Gastrocnemius medialis (tissue), 4 donors: Measurements from ENCODE around the gene MNS1. TPM values are rescaled to one million over a fixed set of nuclear protein-coding genes. Genes with fewer than 3 reads are reported as not detected.

Experiments used
- ATAC-seq, 2 donors: fragments of 150-250 bp; one replicate each; pipeline ENCODE4 v1.9.1; 2016
- DNase-seq, 2 donors: peaks; one replicate each; pipeline ENCODE4 v3.0.0-alpha.2; 2019
- H3K27ac ChIP-seq, 4 donors: fragments of 200-600 bp; sonication (generic); 1 replicate in 1 of 4; 2 replicates in 3 of 4; pipeline ENCODE4 v1.5.1; 2016 to 2018; ENCODE audit warnings: mild to moderate bottlenecking in 2 of 4, moderate library complexity in 1 of 4
- H3K27me3 ChIP-seq, 3 donors: fragments of 200-600 bp; sonication (generic) in 2 of 3; 1 replicate in 1 of 3; 2 replicates in 2 of 3; pipeline versions ENCODE4 v1.5.1 to v1.6.0; 2016 to 2019; ENCODE audit warnings: mild to moderate bottlenecking in 1 of 3, moderate library complexity in 1 of 3
- H3K36me3 ChIP-seq, 2 donors: fragments of 200-600 bp; sonication (generic) in 1 of 2; one replicate each; pipeline ENCODE4 v1.5.1; 2017 to 2018
- H3K4me1 ChIP-seq, 2 donors: fragments of 200-600 bp; sonication (generic) in 1 of 2; one replicate each; pipeline ENCODE4 v1.5.1; 2016 to 2017; ENCODE audit warnings: mild to moderate bottlenecking in 2 of 2
- H3K4me3 ChIP-seq, 4 donors: fragments of 200-600 bp; sonication (generic) in 3 of 4; 1 replicate in 1 of 4; 2 replicates in 3 of 4; pipeline ENCODE4 v1.5.1; 2016 to 2019; ENCODE audit warnings: mild to moderate bottlenecking in 2 of 4
- H3K9me3 ChIP-seq, 3 donors: fragments of 200-600 bp; sonication (generic) in 2 of 3; 1 replicate in 1 of 3; 2 replicates in 2 of 3; pipeline ENCODE4 v1.5.1; 2016 to 2019
- POLR2A ChIP-seq, 2 donors: fragments of 450-650 bp; IDR thresholded peaks; one replicate each; pipeline ENCODE4 v1.6.1; 2017; ENCODE audit warnings: antibody characterized with exemption in 2 of 2, mild to moderate bottlenecking in 2 of 2, moderate library complexity in 2 of 2
- in situ Hi-C, 4 donors: fragments of 200-750 bp; cut with MboI; loops; one replicate each; pipeline versions ENCODE4 v1.15.0 to v1.8.0; 2017; ENCODE audit warnings: low sequenced_read_pairs in 4 of 4
- intact Hi-C: fragments of 100-400 bp; cut with DNase I; formaldehyde crosslinking; loops from one replicate; pipeline ENCODE4 v1.15.1; 2023; ENCODE audit warnings: low total_unique reads
- total RNA-seq, 4 donors: library from RNA; depleted of rRNA; stranded (reverse); fragments of >200 nt; gene quantifications; one replicate each; pipeline versions ENCODE4 v1.1.0 to v1.2.3, GENCODE V29; 2016
- TF ChIP-seq, protein P1 (sequence below), 5 experiments: fragments of 450-650 bp in 3 of 5; fragments of 200-600 bp in 2 of 5; sonication (generic) in 2 of 5; IDR thresholded peaks in 4 of 5; conservative IDR thresholded peaks in 1 of 5; 1 replicate in 4 of 5; 2 replicates in 1 of 5; pipeline ENCODE4 v1.5.1; 2016 to 2019; ENCODE audit warnings: antibody characterized with exemption in 5 of 5, mild to moderate bottlenecking in 3 of 5, moderate library complexity in 3 of 5

Gene MNS1
- total RNA-seq, 4 donors from 2014 or later = 0.44 to 0.66 (median 0.62) TPM; not detected in 1

DNA sequence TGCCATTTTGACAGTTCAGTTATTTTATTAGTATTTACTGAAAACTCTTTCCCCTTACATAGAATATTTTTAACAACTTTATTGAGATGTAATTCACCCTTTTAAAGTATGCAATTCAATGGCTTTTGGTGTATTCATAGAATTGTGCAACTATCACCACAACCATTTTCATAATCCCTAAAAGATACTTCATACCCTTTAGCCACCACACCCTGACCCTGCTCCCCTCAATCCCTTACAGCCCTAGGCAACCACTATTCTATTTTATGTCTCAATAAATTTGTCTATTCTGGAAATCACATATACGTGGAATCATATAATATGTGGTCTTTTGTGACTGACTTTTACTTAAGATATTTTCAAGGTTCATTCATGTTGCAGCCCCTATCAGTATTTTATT, 70.0 kb downstream of the MNS1 start:
- no peaks in the 10 kb centered on the region for H3K36me3 ChIP-seq
- ATAC-seq (no peak), DNase-seq (no peak)
- H3K4me1 ChIP-seq = no peaks in the 10 kb centered on the region
- no peak overlapping the region for H3K27ac ChIP-seq
- no peaks in the 10 kb centered on the region for H3K9me3 ChIP-seq
- no peak for TF ChIP-seq POLR2A (IDR thresholded peaks at IDR 0.05)
- TF ChIP-seq, protein P1, sequence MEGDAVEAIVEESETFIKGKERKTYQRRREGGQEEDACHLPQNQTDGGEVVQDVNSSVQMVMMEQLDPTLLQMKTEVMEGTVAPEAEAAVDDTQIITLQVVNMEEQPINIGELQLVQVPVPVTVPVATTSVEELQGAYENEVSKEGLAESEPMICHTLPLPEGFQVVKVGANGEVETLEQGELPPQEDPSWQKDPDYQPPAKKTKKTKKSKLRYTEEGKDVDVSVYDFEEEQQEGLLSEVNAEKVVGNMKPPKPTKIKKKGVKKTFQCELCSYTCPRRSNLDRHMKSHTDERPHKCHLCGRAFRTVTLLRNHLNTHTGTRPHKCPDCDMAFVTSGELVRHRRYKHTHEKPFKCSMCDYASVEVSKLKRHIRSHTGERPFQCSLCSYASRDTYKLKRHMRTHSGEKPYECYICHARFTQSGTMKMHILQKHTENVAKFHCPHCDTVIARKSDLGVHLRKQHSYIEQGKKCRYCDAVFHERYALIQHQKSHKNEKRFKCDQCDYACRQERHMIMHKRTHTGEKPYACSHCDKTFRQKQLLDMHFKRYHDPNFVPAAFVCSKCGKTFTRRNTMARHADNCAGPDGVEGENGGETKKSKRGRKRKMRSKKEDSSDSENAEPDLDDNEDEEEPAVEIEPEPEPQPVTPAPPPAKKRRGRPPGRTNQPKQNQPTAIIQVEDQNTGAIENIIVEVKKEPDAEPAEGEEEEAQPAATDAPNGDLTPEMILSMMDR (IDR thresholded peaks at IDR 0.05 in 4 of 5, conservative IDR thresholded peaks at IDR 0.05 in 1 of 5) = no peak
- H3K4me3 ChIP-seq = no peak overlapping the region
- in situ Hi-C loops (no loop called here), intact Hi-C loops (no loop called here)
- H3K27me3 ChIP-seq = no peaks in the 10 kb centered on the region

DNA sequence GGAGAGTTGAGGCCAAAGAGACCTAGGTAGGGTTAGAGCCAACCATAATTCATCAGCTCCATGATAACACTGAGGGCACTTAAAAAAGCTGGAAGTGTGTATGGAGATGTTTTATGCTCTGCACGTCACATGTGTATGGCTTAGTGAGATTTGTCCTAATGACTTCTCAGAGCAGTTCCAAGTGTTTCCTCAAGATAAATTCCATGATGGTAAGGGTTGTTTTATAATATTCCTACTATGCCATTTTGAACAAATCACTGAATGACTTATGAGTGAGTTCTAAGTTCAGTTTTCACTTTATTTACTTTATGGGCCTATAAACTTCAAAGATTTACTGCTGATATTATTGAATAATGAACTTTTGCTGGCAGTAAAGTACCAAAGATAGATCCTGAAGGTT, 71.7 kb downstream of the MNS1 start:
- ATAC-seq = no peak
- Histone ChIP-seq H3K4me3 (no peak overlapping the region), H3K4me1 (no peaks in the 10 kb centered on the region), H3K9me3 (no peaks in the 10 kb centered on the region), H3K27ac (no peak overlapping the region), H3K27me3 (no peaks in the 10 kb centered on the region), H3K36me3 (no peaks in the 10 kb centered on the region)
- intact Hi-C loops (no loop called here), in situ Hi-C loops (no loop called here)
- no peak for TF ChIP-seq POLR2A (IDR thresholded peaks at IDR 0.05)
- TF ChIP-seq, protein P1 (IDR thresholded peaks at IDR 0.05 in 4 of 5, conservative IDR thresholded peaks at IDR 0.05 in 1 of 5) = no peak
- no peak for DNase-seq

DNA sequence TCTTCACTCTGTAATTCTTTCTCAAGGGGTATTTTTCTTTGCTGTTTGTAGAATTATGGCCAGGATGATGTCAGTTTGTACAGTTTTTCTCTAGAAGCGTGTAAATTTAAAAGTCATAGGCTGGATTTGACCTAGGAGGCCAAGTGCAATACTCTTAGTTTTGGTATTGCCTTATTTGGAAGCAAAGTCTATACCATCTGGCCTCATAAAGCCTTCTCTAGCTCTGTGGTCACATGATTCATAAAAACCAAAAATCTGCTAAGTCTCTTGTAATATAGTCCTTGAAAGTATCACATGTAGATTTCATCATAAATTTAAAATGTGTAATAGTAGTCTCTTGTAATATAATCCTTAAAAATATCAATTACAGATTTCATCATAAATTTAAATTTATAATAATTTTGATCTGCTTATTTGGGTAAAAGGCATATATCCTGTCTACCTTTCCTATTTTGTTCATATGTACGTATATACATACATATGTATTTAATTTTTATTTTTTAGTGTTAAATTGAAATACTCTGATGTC, 74.1 kb downstream of the MNS1 start:
- H3K4me1 ChIP-seq = no peaks in the 10 kb centered on the region
- intact Hi-C loops (no loop called here), in situ Hi-C loops (no loop called here)
- no peak overlapping the region for H3K4me3 ChIP-seq
- TF ChIP-seq, protein P1 (IDR thresholded peaks at IDR 0.05 in 4 of 5, conservative IDR thresholded peaks at IDR 0.05 in 1 of 5) = no peak
- no peak for TF ChIP-seq POLR2A (IDR thresholded peaks at IDR 0.05)
- DNase-seq (no peak), ATAC-seq (no peak)
- H3K9me3 ChIP-seq = no peaks in the 10 kb centered on the region
- no peak overlapping the region for H3K27ac ChIP-seq
- no peaks in the 10 kb centered on the region for H3K36me3 ChIP-seq
- H3K27me3 ChIP-seq = no peaks in the 10 kb centered on the region

DNA sequence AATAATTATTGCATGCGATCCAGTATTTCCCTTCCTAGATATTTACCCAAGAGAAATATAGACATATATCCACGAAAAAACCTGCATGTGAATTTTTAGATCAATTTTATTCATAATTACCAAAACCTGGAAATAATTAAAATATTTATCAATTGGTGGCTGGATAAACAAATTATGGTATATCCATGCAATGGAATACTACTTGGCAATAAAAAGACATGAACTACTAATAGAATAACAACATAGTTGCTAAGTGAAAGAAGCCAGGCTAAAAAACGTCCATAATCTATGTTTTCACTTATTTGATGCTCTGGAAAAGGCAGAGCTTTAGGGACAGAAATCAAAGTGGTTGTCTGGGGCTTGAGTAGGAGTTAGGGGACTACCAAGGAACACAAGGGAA, 79.0 kb downstream of the MNS1 start:
- Histone ChIP-seq H3K36me3 (no peaks in the 10 kb centered on the region), H3K27ac (no peak overlapping the region), H3K4me3 (no peak overlapping the region), H3K4me1 (no peaks in the 10 kb centered on the region), H3K27me3 (no peaks in the 10 kb centered on the region), H3K9me3 (no peaks in the 10 kb centered on the region)
- ATAC-seq = no peak
- in situ Hi-C loops = no loop called here
- intact Hi-C loops = no loop called here
- no peak for DNase-seq
- TF ChIP-seq POLR2A (IDR thresholded peaks at IDR 0.05) = no peak
- TF ChIP-seq, protein P1 (IDR thresholded peaks at IDR 0.05 in 4 of 5, conservative IDR thresholded peaks at IDR 0.05 in 1 of 5) = no peak

DNA sequence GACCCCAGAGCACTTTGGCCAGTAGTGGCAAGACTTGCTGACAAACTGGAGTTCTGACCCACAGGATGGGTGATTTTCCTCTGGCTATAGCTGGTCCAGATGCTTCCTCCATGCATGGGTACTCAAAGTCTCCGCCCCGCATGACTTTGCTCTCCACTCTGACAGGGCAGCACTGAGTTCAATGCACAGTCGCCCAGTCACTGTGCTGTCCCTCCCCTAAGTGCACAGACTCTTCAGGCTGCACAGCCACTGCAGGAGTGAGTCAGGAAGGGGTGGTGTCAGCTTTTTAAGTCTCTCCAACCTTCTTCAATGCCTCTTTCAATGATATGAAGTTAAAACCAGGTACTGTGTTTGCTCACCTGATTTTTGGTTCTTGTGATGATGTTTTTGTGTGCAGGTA, 81.9 kb downstream of the MNS1 start:
- H3K27me3 ChIP-seq = no peaks in the 10 kb centered on the region
- H3K36me3 ChIP-seq = no peaks in the 10 kb centered on the region
- intact Hi-C loops (no loop called here), in situ Hi-C loops (no loop called here)
- no peak overlapping the region for H3K4me3 ChIP-seq
- H3K27ac ChIP-seq = no peak overlapping the region
- DNase-seq (no peak), ATAC-seq (no peak)
- H3K9me3 ChIP-seq = no peaks in the 10 kb centered on the region
- TF ChIP-seq, protein P1 (IDR thresholded peaks at IDR 0.05 in 4 of 5, conservative IDR thresholded peaks at IDR 0.05 in 1 of 5) = no peak
- TF ChIP-seq POLR2A (IDR thresholded peaks at IDR 0.05) = no peak
- no peaks in the 10 kb centered on the region for H3K4me1 ChIP-seq
